Cardiac atrium fibroblast (primary cell): Measurements from ENCODE around the gene LRRC71. TPM values are rescaled to one million over a fixed set of nuclear protein-coding genes. Genes with fewer than 3 reads are reported as not detected.

Source experiments
- total RNA-seq: library from RNA; depleted of rRNA; stranded (reverse); fragments of >200 nt; gene quantifications from 2 replicates; pipeline ENCODE4 v1.2.3, GENCODE V29; 2015

LRRC71 gene
- not detected in 2 replicates for total RNA-seq

DNA sequence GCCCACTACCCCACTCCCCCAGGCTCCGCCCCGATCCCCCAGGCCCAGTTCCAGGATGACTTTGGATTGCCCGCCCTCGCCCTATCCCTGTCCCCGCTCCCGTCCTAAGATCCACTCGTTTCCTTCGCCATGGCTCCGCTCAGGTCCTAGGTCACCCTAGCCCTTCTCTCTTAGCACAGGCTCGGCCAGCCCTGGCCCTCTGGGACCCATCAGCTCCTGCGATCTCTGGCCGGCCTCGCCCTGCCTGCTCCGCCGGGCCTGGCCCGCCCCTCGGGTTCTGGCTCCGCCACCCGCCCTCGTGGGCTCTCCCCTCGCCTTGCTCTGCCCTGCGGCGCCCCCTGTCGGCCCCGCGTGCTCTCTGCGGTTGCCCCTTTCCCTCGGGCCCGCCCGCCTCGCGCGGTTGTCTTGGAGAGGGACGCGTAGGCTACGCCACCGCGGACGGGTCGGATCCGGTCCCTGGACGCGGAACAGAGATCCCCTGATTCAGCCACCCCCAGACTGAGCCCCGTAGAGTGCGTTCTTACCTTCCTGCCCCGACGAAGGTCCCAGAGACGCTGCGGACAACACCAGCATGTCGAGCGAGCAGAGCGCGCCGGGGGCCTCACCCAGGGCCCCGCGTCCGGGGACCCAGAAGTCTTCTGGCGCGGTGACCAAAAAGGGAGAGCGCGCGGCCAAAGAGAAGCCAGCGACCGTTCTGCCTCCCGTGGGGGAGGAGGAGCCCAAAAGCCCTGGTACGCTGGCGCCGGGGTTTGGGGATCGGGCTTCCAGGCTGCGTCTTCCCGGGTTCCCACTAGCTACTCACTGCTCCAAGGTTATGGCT, at the start of gene LRRC71:
Gene LRRC71 (plus strand): TSS at position 400 of the 820 bp plus-strand sequence. CDS start 172 bp downstream, at position 572.

GRCh38 chr1:156893048-156893953, 27.1 kb upstream of the LRRC71 start, which contains the start of gene PEAR1:
Gene PEAR1 (plus strand): TSS chr1:156893718. CDS start chr1:156903927, 10,209 bp downstream.

Other genes starting within 250 kb of the LRRC71 start
- gene NES, start 243.2 kb upstream of the LRRC71 start, total RNA-seq: 27.6 and 30.3 TPM in 2 replicates
- 2.1 and 2.5 TPM in 2 replicates for gene CRABP2, start 215.0 kb upstream of the LRRC71 start, total RNA-seq
- 6.5 and 11.6 TPM in 2 replicates for gene METTL25B, start 192.2 kb upstream of the LRRC71 start, total RNA-seq
- 13.7 and 18.0 TPM in 2 replicates for gene ISG20L2, start 191.9 kb upstream of the LRRC71 start, total RNA-seq
- 61.2 and 66.1 TPM in 2 replicates for gene MRPL24, start 179.5 kb upstream of the LRRC71 start, total RNA-seq
- gene HDGF, start 169.0 kb upstream of the LRRC71 start, total RNA-seq: 134 and 156 TPM in 2 replicates
- gene PRCC, start 153.1 kb upstream of the LRRC71 start, total RNA-seq: 39.7 and 47.3 TPM in 2 replicates
- gene SH2D2A, start 103.8 kb upstream of the LRRC71 start, total RNA-seq: 0.18 TPM in 1 of 2 replicates, not detected in the other
- not detected in 2 replicates for gene INSRR, start 61.5 kb upstream of the LRRC71 start, total RNA-seq
- gene NTRK1, start 59.8 kb upstream of the LRRC71 start, total RNA-seq: 0.16 TPM in 1 of 2 replicates, not detected in the other
- 16.7 and 19.3 TPM in 2 replicates for gene PEAR1, start 26.9 kb upstream of the LRRC71 start, total RNA-seq
- gene ARHGEF11, start 125.1 kb downstream of the LRRC71 start, total RNA-seq: 17.7 and 21.2 TPM in 2 replicates
- gene ETV3L, start 179.2 kb downstream of the LRRC71 start, total RNA-seq: not detected in 2 replicates
- 8.4 and 8.5 TPM in 2 replicates for gene ETV3, start 217.8 kb downstream of the LRRC71 start, total RNA-seq